Rectal smooth muscle tissue (tissue), 1 donor: ENCODE results near the gene GPC6.

Experiments used
- H3K27ac ChIP-seq: one replicate; pipeline ENCODE4 v1.7.0; 2013; ENCODE audit warnings: low read depth, low read length, inconsistent platforms
- H3K27me3 ChIP-seq: one replicate; pipeline ENCODE4 v1.7.0; 2013; ENCODE audit warnings: low read length; ENCODE audit not compliant: control insufficient read depth, insufficient read depth
- H3K36me3 ChIP-seq: one replicate; pipeline ENCODE4 v1.7.0; 2013; ENCODE audit warnings: low read length; ENCODE audit not compliant: control insufficient read depth, insufficient read depth
- H3K4me1 ChIP-seq: one replicate; pipeline ENCODE4 v1.7.0; 2013; ENCODE audit warnings: low read length; ENCODE audit not compliant: control insufficient read depth, insufficient read depth
- H3K4me3 ChIP-seq: one replicate; pipeline ENCODE4 v1.7.0; 2013; ENCODE audit warnings: low read length
- H3K9ac ChIP-seq: one replicate; pipeline ENCODE4 v1.7.0; 2013; ENCODE audit warnings: low read length

The GPC6 gene

DNA sequence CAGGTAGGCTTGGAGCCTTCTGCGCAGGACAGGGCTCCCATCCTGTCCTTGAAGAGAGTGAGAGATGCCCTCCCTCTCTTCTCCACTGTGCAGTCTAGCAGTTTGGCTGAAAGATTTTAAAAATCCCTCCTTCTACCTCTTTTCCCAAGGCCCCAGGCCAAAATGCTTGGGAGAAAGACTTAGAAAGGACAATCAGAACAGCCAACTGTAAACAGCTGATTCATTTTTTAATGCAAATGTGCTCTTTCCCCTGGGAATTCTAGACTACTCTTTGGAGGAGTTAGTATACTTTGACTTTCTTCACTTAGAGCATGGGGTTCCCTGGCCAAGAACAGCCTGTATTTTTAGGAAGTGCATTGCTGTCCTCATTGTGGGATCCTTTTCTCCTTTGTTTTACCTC lies 398.9 kb downstream of the GPC6 start:
- Histone ChIP-seq H3K36me3 (no peaks in the 10 kb centered on the region), H3K4me3 (no peak overlapping the region), H3K9ac (no peak overlapping the region)

DNA sequence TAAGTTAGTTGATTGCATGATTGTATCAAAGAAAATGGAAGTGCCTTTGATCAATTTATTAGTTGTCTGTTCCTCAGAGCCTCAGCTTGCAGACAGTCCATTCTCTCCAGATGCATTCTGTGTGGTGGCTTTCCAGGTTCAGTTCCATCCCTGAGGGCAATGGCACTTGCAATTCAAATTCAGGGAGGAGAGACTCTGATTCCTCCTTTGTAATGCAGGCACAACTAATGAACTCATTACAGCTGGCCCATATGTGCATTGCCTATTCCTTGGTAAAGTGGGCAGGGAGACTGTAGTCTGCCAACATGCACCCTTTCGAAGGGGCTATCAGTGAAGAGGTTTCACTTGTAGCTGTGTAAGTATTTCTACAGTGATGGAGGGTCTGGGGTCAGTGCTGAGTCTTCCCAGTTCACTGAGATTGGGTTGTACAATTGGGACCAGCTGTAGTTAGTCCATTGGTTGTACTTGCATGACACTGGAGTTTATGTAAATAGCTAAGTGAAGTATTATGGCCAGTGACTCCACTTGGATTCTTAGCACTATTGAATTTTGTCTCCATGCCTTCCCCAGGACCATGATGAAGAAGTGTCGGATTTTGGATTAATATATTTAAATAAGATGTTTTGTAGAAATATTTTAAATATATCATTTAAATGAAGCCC lies 401.7 kb downstream of the GPC6 start:
- Histone ChIP-seq H3K4me1 (no peaks in the 10 kb centered on the region), H3K27ac (no peak overlapping the region), H3K27me3 (no peaks in the 10 kb centered on the region), H3K36me3 (no peaks in the 10 kb centered on the region), H3K9ac (no peak overlapping the region), H3K4me3 (no peak overlapping the region)

More for the DNA sequence above, 398.9 kb downstream of the GPC6 start:
- Histone ChIP-seq H3K4me1 (no peaks in the 10 kb centered on the region), H3K27me3 (no peaks in the 10 kb centered on the region), H3K27ac (no peak overlapping the region)

DNA sequence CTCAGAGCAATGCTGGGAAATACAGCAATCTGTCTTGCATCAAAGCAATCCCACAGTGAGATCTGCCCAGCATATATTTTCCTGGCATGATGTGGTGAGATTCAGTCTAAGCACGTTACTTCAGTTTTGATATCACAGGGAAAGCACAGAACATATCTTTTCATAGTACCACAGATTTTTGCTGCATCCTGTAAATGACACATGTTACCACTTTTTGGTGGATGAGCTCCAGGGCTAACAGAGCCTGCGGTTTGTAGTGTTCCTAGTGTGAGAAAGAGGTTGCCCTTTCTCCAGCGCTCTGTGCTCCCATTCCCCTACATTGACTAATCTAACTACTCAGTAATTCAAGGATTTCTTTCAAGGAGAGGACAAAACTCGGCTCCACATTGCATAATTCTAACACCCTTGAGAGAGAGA lies 409.0 kb downstream of the GPC6 start:
- Histone ChIP-seq H3K36me3 (no peaks in the 10 kb centered on the region), H3K4me3 (no peak overlapping the region)

DNA sequence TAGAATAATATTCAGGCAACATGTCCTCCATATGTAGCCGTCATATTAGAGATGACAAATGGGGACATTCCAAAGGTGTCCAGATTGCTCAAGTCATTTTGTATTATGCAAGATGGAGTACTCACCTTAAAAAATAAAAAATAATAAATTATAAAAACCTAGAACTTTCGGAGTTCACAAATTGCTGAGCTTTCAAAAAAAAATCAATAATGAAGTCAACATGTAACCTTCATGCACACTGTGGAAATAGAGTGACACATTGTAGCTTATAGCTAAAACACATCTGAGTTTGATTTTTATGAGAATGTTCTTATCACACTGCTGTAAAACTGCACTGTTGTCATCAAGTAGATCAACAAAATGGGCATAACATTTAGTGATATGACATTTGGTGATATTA lies 411.2 kb downstream of the GPC6 start:
- Histone ChIP-seq H3K27ac (no peak overlapping the region), H3K36me3 (no peaks in the 10 kb centered on the region), H3K27me3 (no peaks in the 10 kb centered on the region), H3K4me1 (no peaks in the 10 kb centered on the region), H3K4me3 (no peak overlapping the region), H3K9ac (no peak overlapping the region)

More for the DNA sequence above, 409.0 kb downstream of the GPC6 start:
- H3K27me3 ChIP-seq = no peaks in the 10 kb centered on the region
- H3K27ac ChIP-seq = no peak overlapping the region
- H3K9ac ChIP-seq = no peak overlapping the region
- H3K4me1 ChIP-seq = no peaks in the 10 kb centered on the region

DNA sequence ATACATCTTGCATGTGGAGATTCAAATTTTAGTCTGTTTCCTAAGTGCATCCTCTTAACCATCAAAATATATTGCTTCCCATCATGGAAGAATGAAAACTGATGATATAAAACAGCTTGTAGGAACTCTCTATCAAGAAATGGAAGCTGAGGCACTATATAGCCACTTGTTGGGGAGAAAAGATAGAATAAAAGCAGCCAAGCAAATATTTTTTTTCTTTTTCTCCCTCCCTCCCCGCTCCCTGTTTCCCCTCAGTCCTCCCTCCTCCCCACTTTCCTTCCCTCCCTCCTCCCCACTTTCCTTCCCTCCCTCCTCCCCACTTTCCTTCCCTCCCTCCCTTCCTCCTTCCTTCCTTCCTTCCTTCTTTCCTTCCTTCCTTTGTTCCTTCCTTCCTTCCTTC lies 413.8 kb downstream of the GPC6 start:
- H3K4me3 ChIP-seq = no peak overlapping the region
- H3K4me1 ChIP-seq = no peaks in the 10 kb centered on the region
- no peaks in the 10 kb centered on the region for H3K36me3 ChIP-seq
- H3K27ac ChIP-seq = no peak overlapping the region
- H3K9ac ChIP-seq = no peak overlapping the region
- no peaks in the 10 kb centered on the region for H3K27me3 ChIP-seq

DNA sequence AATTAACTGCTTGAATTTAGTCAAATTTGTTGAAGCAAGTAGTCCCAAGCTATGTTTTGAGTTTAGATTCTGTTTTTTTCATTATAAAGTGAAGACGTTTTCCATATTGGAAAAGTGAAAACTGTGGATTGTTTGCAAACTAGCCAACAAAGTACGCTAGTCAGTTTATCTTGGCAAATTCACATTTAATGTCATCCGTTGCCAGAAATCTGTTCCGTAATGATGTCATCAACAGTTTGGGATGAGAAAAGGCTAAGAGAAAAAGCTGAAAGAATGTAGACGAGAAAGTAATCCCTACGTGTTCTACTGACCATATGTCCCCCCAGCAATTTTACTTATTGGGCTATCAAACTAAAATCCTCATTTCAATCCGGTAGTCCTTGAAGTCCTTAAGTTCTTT lies 419.6 kb downstream of the GPC6 start:
- Histone ChIP-seq H3K27ac (no peak overlapping the region), H3K36me3 (no peaks in the 10 kb centered on the region), H3K4me3 (no peak overlapping the region), H3K4me1 (no peaks in the 10 kb centered on the region), H3K27me3 (no peaks in the 10 kb centered on the region), H3K9ac (no peak overlapping the region)

DNA sequence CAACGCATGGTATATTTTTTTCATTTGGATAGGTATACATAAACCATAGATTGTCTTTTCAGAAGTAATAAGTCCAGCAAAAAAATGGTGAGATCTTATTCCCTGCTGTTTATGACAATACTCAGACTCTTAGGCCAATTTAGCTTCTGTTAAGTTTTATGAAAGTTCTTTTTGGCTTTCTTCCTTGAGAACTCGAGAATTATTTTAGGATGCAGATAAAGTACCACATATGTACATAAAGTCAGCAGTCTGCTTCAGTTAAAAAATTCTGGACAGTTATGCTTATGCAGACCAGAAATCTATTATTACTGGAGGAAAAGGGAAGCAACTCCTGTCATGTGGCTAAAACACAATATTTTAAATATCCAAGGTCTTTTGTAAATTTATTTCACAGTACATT lies 422.9 kb downstream of the GPC6 start:
- Histone ChIP-seq H3K4me3 (no peak overlapping the region), H3K36me3 (no peaks in the 10 kb centered on the region), H3K4me1 (no peaks in the 10 kb centered on the region), H3K9ac (no peak overlapping the region), H3K27ac (no peak overlapping the region), H3K27me3 (no peaks in the 10 kb centered on the region)

DNA sequence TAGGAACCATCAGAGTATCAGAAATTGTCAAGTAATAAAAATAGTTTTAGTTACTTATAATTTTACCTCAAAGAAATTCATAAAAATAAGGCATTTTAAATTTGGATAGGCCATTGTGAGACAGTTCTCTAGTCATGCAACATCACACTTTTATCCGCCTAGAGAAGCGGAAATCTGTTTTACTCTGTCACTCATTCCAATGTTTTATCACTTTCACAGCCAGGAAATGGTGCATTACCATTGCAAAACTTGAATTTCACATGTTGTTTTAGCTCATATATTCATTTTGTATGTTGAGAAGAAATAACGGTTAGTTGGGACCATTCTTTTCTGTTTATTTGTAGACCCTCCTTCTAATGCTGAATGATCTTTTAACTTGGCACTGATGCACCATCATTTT lies 427.2 kb downstream of the GPC6 start:
- no peak overlapping the region for H3K9ac ChIP-seq
- no peaks in the 10 kb centered on the region for H3K36me3 ChIP-seq
- H3K4me3 ChIP-seq = no peak overlapping the region
- no peak overlapping the region for H3K27ac ChIP-seq
- H3K4me1 ChIP-seq = no peaks in the 10 kb centered on the region
- no peaks in the 10 kb centered on the region for H3K27me3 ChIP-seq

DNA sequence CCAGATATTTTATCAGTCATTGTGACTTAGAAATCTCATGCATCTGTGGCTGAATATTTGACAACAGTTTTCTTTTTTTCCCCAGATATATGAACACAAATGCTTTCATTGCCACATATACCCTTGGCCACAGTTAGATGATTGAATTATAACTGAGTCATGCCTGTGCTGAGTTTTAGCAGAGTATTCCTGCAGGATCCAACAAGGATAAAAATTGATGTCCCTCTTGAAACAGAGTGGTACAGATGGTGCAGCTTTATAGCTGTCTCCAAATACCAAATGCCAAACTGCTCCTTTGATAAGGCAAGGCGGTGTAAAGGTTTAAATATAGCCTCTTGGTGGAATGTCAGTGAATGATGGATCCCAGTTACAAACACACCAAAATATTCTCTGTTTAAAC lies 428.5 kb downstream of the GPC6 start:
- no peaks in the 10 kb centered on the region for H3K4me1 ChIP-seq
- H3K36me3 ChIP-seq = no peaks in the 10 kb centered on the region
- no peaks in the 10 kb centered on the region for H3K27me3 ChIP-seq
- H3K9ac ChIP-seq = no peak overlapping the region
- no peak overlapping the region for H3K4me3 ChIP-seq
- no peak overlapping the region for H3K27ac ChIP-seq

DNA sequence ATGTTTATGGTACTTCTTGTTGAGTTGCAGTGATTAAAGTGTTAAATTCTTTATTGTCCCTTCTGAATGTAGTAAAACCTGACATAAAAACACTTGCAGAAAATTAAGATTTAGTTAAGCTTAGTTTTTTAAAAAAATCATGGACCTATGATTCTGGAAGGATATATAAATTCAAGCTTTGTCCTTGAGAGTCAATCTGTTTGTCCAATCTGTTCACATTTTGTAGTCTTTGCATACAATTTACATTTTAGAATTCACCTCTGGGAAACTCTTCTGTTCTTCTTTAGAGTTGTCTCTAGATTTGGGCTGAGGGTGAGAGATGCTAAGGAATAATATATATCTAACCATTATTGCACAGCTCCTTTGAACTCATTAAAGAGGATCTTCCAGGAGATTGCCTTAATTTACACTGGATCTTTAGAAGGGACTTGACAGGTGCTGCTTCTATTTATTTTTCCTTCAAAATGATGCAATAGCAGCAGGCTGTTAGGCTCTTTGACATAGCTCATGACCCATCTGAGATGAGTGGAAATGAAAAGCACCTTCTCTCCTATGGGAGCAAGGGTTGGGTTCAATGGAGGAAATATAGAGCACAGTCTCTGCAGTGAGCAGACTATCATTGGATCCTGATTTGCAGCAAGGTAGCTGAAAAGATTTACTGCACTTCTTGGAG lies 433.9 kb downstream of the GPC6 start:
- Histone ChIP-seq H3K4me3 (no peak overlapping the region), H3K27ac (no peak overlapping the region), H3K36me3 (no peaks in the 10 kb centered on the region), H3K27me3 (no peaks in the 10 kb centered on the region), H3K9ac (no peak overlapping the region), H3K4me1 (no peaks in the 10 kb centered on the region)

DNA sequence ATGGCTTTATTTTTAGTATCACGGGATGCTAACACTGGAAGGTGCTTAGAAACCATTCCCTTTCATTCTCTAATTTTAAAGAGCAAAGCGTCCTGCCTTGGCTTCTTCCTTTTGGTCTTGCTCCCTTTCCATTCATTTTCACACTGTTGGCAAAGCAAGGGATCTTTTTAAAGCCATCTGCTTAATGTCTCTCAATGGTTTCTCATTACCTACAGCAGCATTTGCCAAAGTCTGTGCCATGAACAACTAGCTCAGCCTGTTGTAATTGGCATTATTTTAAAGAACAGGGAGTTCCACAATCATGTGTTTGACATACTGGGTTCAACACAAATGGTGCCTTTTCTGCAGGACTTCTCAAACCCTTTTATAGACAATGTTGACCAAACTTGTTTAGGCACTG lies 444.3 kb downstream of the GPC6 start:
- Histone ChIP-seq H3K9ac (no peak overlapping the region), H3K36me3 (no peaks in the 10 kb centered on the region), H3K27ac (no peak overlapping the region), H3K27me3 (no peaks in the 10 kb centered on the region), H3K4me1 (no peaks in the 10 kb centered on the region), H3K4me3 (no peak overlapping the region)

DNA sequence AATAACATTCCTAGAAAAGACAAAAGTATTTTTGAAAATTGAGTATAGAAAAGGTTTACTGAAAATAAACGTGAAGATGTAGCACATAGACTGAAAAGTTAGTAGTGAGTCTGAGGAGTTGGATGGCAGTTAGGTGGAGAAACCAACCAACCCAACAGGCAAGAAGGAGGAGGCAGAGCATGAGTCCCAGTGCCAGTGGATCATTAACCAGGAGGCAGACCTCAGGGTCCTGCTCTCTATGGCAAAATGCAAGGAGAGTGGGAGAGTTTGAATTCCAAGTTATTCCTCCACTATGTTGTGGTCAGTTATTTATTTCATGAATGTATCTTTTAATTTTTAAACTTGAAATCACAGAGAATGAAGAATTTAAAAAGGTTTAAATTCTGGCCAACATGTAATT lies 446.4 kb downstream of the GPC6 start:
- Histone ChIP-seq H3K27ac (no peak overlapping the region), H3K36me3 (no peaks in the 10 kb centered on the region), H3K9ac (no peak overlapping the region), H3K4me1 (no peaks in the 10 kb centered on the region), H3K27me3 (no peaks in the 10 kb centered on the region), H3K4me3 (no peak overlapping the region)

DNA sequence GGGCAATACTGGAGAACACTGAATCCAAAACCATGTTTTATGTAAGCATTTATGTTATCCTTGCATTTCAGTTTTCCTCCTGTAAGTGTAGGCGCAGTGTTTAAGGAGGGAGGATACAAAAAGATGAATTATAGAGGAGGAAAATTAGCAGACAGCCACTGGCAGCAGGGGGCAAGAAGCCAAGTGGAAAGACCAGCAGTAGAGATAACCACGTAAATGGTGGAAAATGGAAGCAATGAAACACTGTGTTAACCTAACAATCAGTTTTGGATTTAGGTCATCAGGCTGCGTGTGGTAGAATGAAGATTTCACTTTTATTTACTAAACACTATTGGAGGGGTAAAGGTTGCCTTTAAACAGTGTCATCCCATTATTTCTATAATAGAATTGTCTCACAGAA lies 447.3 kb downstream of the GPC6 start:
- Histone ChIP-seq H3K36me3 (no peaks in the 10 kb centered on the region), H3K4me3 (no peak overlapping the region), H3K4me1 (no peaks in the 10 kb centered on the region), H3K27me3 (no peaks in the 10 kb centered on the region), H3K9ac (no peak overlapping the region), H3K27ac (no peak overlapping the region)
